ENCODE results near the gene RNF144A. TPM values are rescaled to one million over a fixed set of nuclear protein-coding genes. Genes with fewer than 3 reads are reported as not detected.

RNF144A gene
- polyA plus RNA-seq, 1 experiment = 0.12 TPM

GRCh38 chr2:6878549-6878948 lies 38.7 kb upstream of the RNF144A start:
- no peak for DNase-seq (ENCODE audit: low read depth)
- no peaks in the 10 kb centered on the region for H3K36me3 ChIP-seq (ENCODE audit: control insufficient read depth, insufficient read depth, low read length)
- ChIA-PET POLR2A (no interaction called here), CTCF (interaction anchor here (0.7 kb wide), 1 partner anchor 29 kb away, joined by 3 read pairs; no protein-coding TSS in a partner anchor)
- peaks cover 1% of the 10 kb centered on the region; the same call in 1 of the 2 replicates for H3K27me3 ChIP-seq (ENCODE audit: control insufficient read depth, insufficient read depth, low read length)
- TF ChIP-seq CTCF (IDR thresholded peaks at IDR 0.05; ENCODE audit: insufficient read depth, low read depth, low read length) = no peak
- H3K4me3 ChIP-seq (ENCODE audit: low read depth, low read length) = no peak overlapping the region

GRCh38 chr2:6879011-6879410 lies 38.2 kb upstream of the RNF144A start:
- no peak for DNase-seq (ENCODE audit: low read depth)
- ChIA-PET CTCF (no interaction called here), POLR2A (no interaction called here)
- no peak overlapping the region for H3K4me3 ChIP-seq (ENCODE audit: low read depth, low read length)
- no peaks in the 10 kb centered on the region for H3K36me3 ChIP-seq (ENCODE audit: control insufficient read depth, insufficient read depth, low read length)
- no peak for TF ChIP-seq CTCF (IDR thresholded peaks at IDR 0.05; ENCODE audit: insufficient read depth, low read depth, low read length)
- H3K27me3 ChIP-seq (ENCODE audit: control insufficient read depth, insufficient read depth, low read length) = peaks cover 1% of the 10 kb centered on the region; the same call in 1 of the 2 replicates

- no peak for DNase-seq (ENCODE audit: low read depth)
- ChIA-PET CTCF (no interaction called here), POLR2A (no interaction called here)
These were observed 36.9 kb upstream of the RNF144A start for GRCh38 chr2:6880200-6880733.

GRCh38 chr2:6881046-6881445 lies 36.2 kb upstream of the RNF144A start:
- H3K27me3 ChIP-seq (ENCODE audit: control insufficient read depth, insufficient read depth, low read length) = peaks cover 1% of the 10 kb centered on the region; the same call in 1 of the 2 replicates
- POLR2A ChIA-PET = no interaction called here
- DNase-seq (ENCODE audit: low read depth) = no peak
- CTCF ChIA-PET = no interaction called here
- no peak for TF ChIP-seq CTCF (IDR thresholded peaks at IDR 0.05; ENCODE audit: insufficient read depth, low read depth, low read length)
- H3K4me3 ChIP-seq (ENCODE audit: low read depth, low read length) = no peak overlapping the region
- H3K36me3 ChIP-seq (ENCODE audit: control insufficient read depth, insufficient read depth, low read length) = no peaks in the 10 kb centered on the region

More at GRCh38 chr2:6880200-6880733, 36.9 kb upstream of the RNF144A start:
- no peak for TF ChIP-seq CTCF (IDR thresholded peaks at IDR 0.05; ENCODE audit: insufficient read depth, low read depth, low read length)
- Histone ChIP-seq H3K27me3 (ENCODE audit: control insufficient read depth, insufficient read depth, low read length) (peaks cover 1% of the 10 kb centered on the region; the same call in 1 of the 2 replicates), H3K36me3 (ENCODE audit: control insufficient read depth, insufficient read depth, low read length) (no peaks in the 10 kb centered on the region), H3K4me3 (ENCODE audit: low read depth, low read length) (no peak overlapping the region)

- ChIA-PET POLR2A (no interaction called here), CTCF (no interaction called here)
- Histone ChIP-seq H3K4me3 (ENCODE audit: low read depth, low read length) (no peak overlapping the region), H3K36me3 (ENCODE audit: control insufficient read depth, insufficient read depth, low read length) (no peaks in the 10 kb centered on the region), H3K27me3 (ENCODE audit: control insufficient read depth, insufficient read depth, low read length) (peaks cover 1% of the 10 kb centered on the region; the same call in 1 of the 2 replicates)
- no peak for TF ChIP-seq CTCF (IDR thresholded peaks at IDR 0.05; ENCODE audit: insufficient read depth, low read depth, low read length)
- DNase-seq (ENCODE audit: low read depth) = no peak
These were observed 35.7 kb upstream of the RNF144A start for GRCh38 chr2:6881516-6881915.

All from BJ (cell line).